Anterior cingulate cortex (tissue), 58 donors: ENCODE measurements around the gene RNF181.
"Not testable (repeated sequence)": the region's sequence is repeated elsewhere in the genome, so short reads cannot be mapped to it uniquely, and the experiment has no call there.

Experiments used
- DNase-seq, 58 donors: peaks; one replicate each; lab custom pipeline; 2025; lab: John Stamatoyannopoulos, UW

RNF181 gene

GRCh38 chr2:85595301-85596025, at the start of gene RNF181:
TSS of gene RNF181 (plus strand) at chr2:85595745. CDS start at chr2:85595764, 19 bp downstream.
- peak; percentile 81 to 99 (median 97) for DNase-seq

- no peak for DNase-seq
Observed at GRCh38 chr2:85545780-85546240, 49.7 kb upstream of the RNF181 start.

- no peak for DNase-seq
Observed at GRCh38 chr2:85547089-85547858, 48.3 kb upstream of the RNF181 start.

GRCh38 chr2:85547859-85548607, 47.5 kb upstream of the RNF181 start:
- DNase-seq = no peak

- no peak for DNase-seq
Observed at GRCh38 chr2:85548608-85548900, 47.0 kb upstream of the RNF181 start.

- no peak for DNase-seq
Observed at GRCh38 chr2:85549095-85549494, 46.5 kb upstream of the RNF181 start.

GRCh38 chr2:85549826-85550225, 45.7 kb upstream of the RNF181 start:
- DNase-seq = no peak

GRCh38 chr2:85550486-85550885, 45.1 kb upstream of the RNF181 start:
- peak in 4 of 58 donors; percentile 6 to 14 (median 12) for DNase-seq

GRCh38 chr2:85551698-85552678, 43.6 kb upstream of the RNF181 start:
- DNase-seq = peak in 55 of 58 donors; percentile 12 to 86 (median 59)

- no peak for DNase-seq
Observed at GRCh38 chr2:85553184-85553583, 42.4 kb upstream of the RNF181 start.

- no peak for DNase-seq
Observed at GRCh38 chr2:85554980-85555612, 40.4 kb upstream of the RNF181 start.

- no peak for DNase-seq
Observed at GRCh38 chr2:85557130-85557529, 38.4 kb upstream of the RNF181 start.

GRCh38 chr2:85558160-85558559, 37.4 kb upstream of the RNF181 start:
- no peak for DNase-seq

GRCh38 chr2:85560403-85560726, 35.2 kb upstream of the RNF181 start:
- not testable (repeated sequence) for DNase-seq

GRCh38 chr2:85560812-85561279, 34.7 kb upstream of the RNF181 start:
- DNase-seq = no peak

GRCh38 chr2:85561280-85562212, 34.0 kb upstream of the RNF181 start, which contains the start of gene GGCX:
TSS of gene GGCX (minus strand) at chr2:85561493. CDS start at chr2:85561428, 65 bp downstream.
- DNase-seq = peak; percentile 39 to 96 (median 90)

- DNase-seq = no peak
Observed at GRCh38 chr2:85564144-85564563, 31.4 kb upstream of the RNF181 start.

GRCh38 chr2:85566265-85566664, 29.3 kb upstream of the RNF181 start:
- DNase-seq = no peak
